ENCODE results near the gene EMC10.

DNA sequence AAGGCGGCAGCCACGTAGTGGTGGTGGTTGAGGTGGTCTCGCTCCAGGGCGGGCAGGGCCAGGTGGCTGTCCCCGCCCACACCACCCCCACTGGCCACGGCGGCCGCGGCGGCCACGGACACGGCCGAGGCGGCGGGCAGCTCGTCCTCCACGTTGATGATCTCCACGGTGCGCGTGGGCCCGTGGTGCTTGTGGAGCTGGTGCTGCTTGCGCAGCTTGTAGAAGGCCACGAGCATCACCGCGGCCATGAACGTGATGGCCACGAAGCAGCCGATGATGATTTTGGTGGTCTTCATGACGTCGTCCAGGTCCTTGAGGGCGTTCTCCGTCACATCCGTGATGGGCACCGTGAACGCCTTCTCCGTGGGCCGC, 41.4 kb downstream of the EMC10 start:
- TF ChIP-seq CTCF (conservative IDR thresholded peaks at IDR 0.05; ENCODE audit: low read depth, low read length) (no peak), POLR2A (IDR thresholded peaks at IDR 0.05; ENCODE audit: low read depth, low read length) (no peak), SMC3 (IDR thresholded peaks at IDR 0.05; ENCODE audit: low read depth, low read length) (no peak), MAZ (IDR thresholded peaks at IDR 0.05; ENCODE audit: borderline replicate concordance, low read depth, low read length) (no peak), MXI1 (IDR thresholded peaks at IDR 0.05; ENCODE audit: borderline replicate concordance, low read depth, low read length) (no peak), CEBPB (IDR thresholded peaks at IDR 0.05; ENCODE audit: low read depth, low read length) (no peak), NFE2L2 (IDR thresholded peaks at IDR 0.05; ENCODE audit: low read depth, low read length) (no peak), RFX5 (IDR thresholded peaks at IDR 0.05; ENCODE audit: low read depth, low read length) (no peak), MAFK (IDR thresholded peaks at IDR 0.05; ENCODE audit: low read depth, low read length) (no peak)

Data from IMR-90 (cell line).